ENCODE measurements around the gene NFE2L1.
"Not testable (repeated sequence)": the region's sequence is repeated elsewhere in the genome, so short reads cannot be mapped to it uniquely, and the experiment has no call there.

Gene NFE2L1

GRCh38 chr17:48047741-48048383 lies at the start of gene NFE2L1:
Gene NFE2L1, plus strand, starts transcription at chr17:48048359. Its CDS starts 2,760 bp downstream, at chr17:48051119.
- DNase-seq: peak; percentile 95

DNA sequence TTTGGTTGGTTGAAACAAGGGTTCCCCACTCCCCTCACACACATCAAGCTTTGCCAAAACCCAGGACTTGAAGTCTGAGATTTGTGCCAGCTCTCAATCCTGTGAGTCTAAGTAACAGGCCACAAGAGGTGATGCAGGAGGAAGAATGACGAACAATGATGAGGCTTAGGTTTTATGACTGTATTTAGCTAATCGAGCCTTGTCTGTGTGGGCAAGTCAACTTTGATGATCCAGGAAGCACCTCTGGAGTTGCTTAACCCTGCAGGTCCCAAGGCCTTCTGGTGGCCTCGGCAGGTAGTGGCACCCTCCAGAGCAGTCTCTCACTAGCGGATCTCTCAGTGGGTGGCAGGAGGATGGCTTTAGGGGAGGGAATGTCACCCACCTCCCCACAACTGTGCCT lies 48.6 kb upstream of the NFE2L1 start:
- DNase-seq: no peak

DNA sequence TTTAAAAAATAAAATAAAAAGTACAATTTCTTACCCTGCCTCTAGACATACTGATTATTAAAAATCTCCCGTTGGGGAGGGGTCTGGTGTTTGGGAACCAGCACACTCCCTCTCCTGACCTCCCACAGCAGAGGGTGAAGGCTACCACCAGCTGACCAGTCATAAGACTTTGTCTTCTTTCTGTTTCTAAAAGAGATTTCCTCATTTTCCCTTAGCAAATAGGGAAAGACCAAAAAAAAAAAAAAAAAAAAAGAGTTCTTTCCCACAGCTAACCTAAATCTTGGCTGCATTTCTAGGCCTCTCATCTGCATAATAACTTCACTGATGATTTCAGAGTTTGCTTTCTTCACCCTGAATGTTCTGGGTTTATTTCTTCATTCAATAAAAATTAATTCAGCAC lies 47.0 kb upstream of the NFE2L1 start:
- no peak for DNase-seq

GRCh38 chr17:48001657-48002056 lies 46.5 kb upstream of the NFE2L1 start:
- DNase-seq: not testable (repeated sequence)

DNA sequence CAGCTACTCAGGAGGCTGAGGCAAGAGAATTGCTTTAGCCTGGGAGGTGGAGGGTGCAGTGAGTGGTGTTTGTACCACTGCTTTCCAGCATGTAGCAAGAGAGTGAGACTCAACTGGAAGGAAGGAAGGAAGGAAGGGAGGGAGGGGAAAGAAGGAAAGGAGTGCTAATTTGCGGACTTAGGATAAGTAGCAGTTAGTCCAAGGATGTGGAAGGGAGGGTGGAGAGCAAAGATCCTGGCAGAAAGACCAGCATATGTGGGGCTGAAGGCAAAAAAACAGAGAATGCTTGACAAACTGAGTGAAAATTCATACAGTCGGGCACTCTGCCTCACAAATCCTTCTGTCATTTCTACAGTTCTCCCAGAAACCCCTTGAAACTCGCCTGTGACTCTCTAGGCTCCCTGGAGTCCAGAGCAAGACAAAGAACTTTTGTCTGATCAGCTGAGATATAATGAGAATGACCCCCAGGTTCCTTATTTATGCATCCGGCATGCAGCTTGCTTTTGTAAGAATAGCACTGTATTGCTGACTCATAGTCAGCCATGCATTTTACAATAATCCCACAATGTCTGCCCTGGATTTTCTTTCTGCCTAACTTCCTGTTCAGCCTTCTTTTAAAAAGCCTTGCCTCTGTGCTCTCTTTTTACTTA lies 45.8 kb upstream of the NFE2L1 start:
- no peak for DNase-seq

DNA sequence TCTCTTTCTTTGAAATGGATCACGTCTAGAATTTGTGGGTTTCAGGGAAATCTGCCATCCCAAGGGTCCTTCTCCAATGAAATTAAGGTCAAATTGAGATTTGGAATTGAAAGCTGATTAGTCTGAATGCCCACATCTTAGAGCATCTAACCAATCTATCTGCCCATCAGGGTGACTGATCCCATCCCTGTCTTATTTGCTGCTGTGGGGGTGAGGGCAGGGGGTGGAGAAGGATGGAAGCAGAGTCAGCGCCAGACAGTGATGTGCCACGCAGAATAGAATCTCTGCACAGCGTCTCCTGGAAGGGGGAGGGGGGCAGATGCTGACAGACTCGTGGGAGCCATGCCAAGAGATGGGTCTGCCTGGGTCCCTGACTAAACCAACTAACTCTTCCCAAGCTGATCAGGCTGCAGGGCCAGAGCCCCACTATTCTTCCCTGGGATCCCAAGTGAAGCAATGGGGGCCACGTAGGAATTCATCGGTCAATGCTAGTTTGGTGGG lies 45.2 kb upstream of the NFE2L1 start:
- no peak for DNase-seq

- no peak for DNase-seq
Measured at GRCh38 chr17:48003417-48004151, 44.6 kb upstream of the NFE2L1 start.

- no peak for DNase-seq
Measured at GRCh38 chr17:48004983-48005382, 43.2 kb upstream of the NFE2L1 start.

GRCh38 chr17:48006936-48007709 lies 41.0 kb upstream of the NFE2L1 start:
- no peak for DNase-seq

DNA sequence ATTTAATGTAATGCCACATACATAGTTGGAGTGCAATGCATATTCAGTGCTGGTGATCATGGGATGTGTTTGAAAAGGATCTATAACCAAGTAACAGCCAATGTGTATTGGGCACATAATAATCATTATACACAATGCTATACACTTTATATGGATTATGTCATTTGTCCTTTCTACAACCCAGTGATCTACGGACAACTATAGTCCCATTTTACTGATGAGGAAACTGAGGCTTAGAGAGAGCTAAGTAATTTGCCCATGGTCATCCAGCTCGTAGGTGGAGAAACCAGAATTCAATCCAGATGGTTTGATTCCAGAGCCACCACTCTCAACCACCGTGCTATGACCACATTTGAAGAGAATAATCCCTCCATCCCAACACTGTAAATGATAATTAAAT lies 38.0 kb upstream of the NFE2L1 start:
- DNase-seq: no peak

- DNase-seq: no peak
Measured at GRCh38 chr17:48011405-48012150, 36.6 kb upstream of the NFE2L1 start.

DNA sequence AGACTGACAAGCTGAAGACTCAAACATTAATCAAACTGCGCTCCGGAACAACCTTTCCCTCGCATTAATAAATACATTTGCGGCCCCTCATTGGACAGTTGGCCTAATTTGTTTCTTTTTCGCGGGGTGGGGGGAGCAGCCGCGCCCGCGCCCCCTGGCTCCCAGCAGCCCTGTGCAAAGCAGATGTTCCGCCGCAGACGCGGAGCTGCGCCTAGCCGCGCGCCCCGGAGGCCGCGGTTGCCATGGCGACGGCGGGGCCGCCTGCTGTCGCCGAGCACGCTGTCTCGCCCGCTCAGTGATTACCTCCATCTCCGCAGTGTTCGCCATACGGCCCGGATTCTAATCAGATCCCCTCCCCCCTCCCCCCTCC lies 36.0 kb upstream of the NFE2L1 start:
- peak; percentile 37 for DNase-seq

DNA sequence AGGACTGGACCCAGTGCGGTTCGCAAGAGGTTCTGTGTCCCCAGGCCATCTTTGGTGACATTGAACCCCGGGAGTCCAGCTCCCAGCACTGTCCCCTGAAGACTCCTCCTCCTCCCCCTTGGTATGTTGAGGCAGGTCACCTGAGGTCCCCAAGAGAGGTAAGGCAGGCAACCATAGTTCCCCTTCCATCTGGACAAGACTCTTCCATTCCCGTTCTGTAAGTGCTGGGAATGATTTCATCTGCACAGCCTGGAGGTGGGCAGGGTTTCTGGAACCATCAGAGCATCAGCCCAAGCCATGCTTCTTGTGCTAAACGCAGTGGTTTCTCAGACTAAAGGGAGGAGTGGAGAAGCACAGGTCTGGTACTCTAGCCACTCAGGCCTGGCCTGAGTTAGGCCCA lies 35.5 kb upstream of the NFE2L1 start:
- no peak for DNase-seq

DNA sequence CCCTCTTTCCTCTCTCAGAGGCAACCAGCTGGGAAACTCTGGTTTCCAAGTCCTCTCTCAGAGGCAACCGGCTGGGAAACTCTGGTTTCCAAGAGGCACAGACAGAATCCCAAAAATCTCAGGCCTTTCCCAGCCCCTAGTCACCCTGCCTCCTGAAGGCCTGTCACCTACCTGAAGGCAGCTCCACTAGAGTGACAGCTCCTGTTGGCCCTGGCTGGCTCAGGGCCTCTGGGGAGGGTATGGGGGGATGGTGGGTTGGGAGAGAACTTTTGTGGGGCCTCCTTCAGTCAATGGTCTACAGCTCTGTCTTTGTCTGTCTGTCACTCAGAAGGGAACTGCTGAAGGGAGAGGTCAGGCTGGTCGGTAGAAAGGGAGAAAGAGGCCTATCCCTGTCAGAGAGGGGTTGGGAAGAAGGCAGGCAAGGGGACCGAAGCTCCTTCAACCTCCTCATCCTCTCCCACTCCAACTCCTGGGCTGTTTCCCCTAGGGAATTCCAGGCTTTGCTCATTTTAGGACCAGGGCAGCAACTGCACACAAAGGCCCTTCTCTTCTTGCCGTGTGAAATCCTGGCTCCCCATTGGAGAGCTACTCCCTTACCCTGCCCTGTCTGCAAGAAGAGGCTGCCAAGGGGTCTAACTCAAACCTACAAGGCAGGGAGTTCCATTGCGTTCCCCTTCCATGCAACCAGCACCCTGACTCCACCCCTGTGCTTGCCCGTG lies 34.1 kb upstream of the NFE2L1 start:
- no peak for DNase-seq

GRCh38 chr17:48014595-48015111 lies 33.5 kb upstream of the NFE2L1 start:
- DNase-seq: no peak

- no peak for DNase-seq
Measured at GRCh38 chr17:48016112-48016511, 32.0 kb upstream of the NFE2L1 start.

DNA sequence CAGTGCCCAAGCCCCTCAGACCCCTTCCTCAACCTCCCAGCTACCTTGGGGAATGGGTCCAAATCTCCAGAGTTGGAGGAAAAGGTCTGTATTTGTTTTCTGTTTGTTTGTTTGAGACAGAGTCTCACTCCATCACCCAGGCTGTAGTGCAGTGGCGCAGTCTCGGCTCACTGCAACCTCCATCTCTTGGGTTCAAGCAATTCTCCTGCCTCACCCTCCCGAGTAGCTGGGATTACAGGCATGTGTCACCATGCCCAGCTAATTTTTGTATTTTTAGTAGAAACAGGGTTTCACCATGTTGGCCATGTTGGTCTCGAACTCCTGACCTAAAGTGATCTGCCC lies 30.4 kb upstream of the NFE2L1 start:
- DNase-seq: not testable (repeated sequence)

- no peak for DNase-seq
Measured at GRCh38 chr17:48021934-48022333, 26.2 kb upstream of the NFE2L1 start.

DNA sequence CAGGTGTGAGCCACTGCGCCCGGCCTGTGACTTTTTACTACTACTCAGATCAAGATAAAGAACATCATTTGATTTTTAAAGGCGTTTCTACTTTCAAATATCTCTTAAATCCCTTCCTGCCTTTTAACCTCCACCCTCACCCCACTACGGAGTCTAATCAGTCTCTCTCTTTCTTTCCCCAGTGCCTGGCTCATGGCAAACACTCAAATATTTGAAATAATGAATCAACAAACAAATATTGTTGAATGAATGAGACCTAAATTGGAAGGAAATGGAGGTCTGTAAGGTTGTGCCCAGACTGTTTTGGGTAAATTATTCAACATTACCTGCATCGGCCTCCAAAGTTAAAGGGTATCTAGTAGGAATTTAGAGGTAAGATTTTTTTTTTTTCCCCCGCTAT lies 25.3 kb upstream of the NFE2L1 start:
- no peak for DNase-seq

- DNase-seq: no peak
Measured at GRCh38 chr17:48023400-48024148, 24.6 kb upstream of the NFE2L1 start.

All from activated T-cell treated with anti-CD3 and anti-CD28 coated beads for 4 hours (primary cell).